Uterus (tissue), 2 donors: ENCODE results near the gene ANXA4.

Experiments used
- CTCF ChIP-seq, 4 experiments: fragments of 200-600 bp in 2 of 4; fragments of 450-650 bp in 2 of 4; sonication (generic) in 2 of 4; IDR thresholded peaks; one replicate each; pipeline ENCODE4 v1.5.1; 2016 to 2019; ENCODE audit warnings: antibody characterized with exemption in 4 of 4, mild to moderate bottlenecking in 2 of 4, moderate library complexity in 1 of 4
- POLR2A ChIP-seq, 2 donors: fragments of 450-650 bp; IDR thresholded peaks; one replicate each; pipeline ENCODE4 v1.6.1; 2016; ENCODE audit warnings: antibody characterized with exemption in 2 of 2, mild to moderate bottlenecking in 1 of 2, moderate library complexity in 1 of 2

DNA sequence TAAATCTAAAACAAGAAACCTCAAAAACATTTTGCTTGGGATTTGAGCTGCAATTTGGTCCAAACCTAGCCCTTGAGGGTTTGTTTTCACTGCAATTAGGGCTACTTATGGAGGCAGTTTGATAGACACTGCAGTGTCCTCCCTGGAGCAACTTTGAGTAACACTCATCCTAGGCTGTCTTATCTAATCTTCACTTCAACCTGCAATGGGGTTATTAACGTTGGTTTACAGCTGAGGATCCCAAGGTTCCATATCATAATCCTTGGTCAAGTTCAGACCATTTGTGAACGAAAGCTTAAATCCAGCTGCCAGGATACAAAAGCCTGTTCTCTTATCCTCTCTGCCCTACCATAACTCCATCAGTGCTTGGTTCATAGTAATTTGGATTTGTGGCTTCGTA lies 2.5 kb downstream of the ANXA4 start:
- TF ChIP-seq POLR2A (IDR thresholded peaks at IDR 0.05) = no peak
- TF ChIP-seq CTCF (IDR thresholded peaks at IDR 0.05) = no peak
